Pancreas (tissue), 10 donors: ENCODE data around the gene TMEM132C. TPM values are rescaled to one million over a fixed set of nuclear protein-coding genes. Genes with fewer than 3 reads are reported as not detected.

Source experiments
- ATAC-seq, 4 donors: fragments of 200-7000 bp; cut with Tn5 transposase; one replicate each; pipeline versions ENCODE4 v1.8.0 to v1.9.1; 2020; ENCODE audit warnings: mild to moderate bottlenecking in 4 of 4, moderate library complexity in 4 of 4
- DNase-seq, 6 donors: peaks; one replicate each; pipeline ENCODE4 v3.0.0-alpha.2; 2020
- FAIRE-seq: peaks from 2 replicates; lab custom pipeline; 2012; peaks lifted over from hg19 to GRCh38; lab: Jason Lieb, UNC
- H3K27ac ChIP-seq, 4 donors: fragments of 200-600 bp; sonication (generic); 1 replicate in 3 of 4; 2 replicates in 1 of 4; pipeline versions ENCODE4 v1.5.0 to v1.8.0; 2020
- H3K27me3 ChIP-seq, 4 donors: fragments of 200-600 bp; one replicate each; pipeline ENCODE4 v1.8.0; 2021
- H3K36me3 ChIP-seq, 3 donors: fragments of 200-600 bp; sonication (generic) in 1 of 3; one replicate each; pipeline versions ENCODE4 v1.5.0 to v1.8.0; 2020 to 2021
- H3K4me1 ChIP-seq, 3 donors: fragments of 200-600 bp; one replicate each; pipeline ENCODE4 v1.8.0; 2021
- H3K4me3 ChIP-seq, 4 donors: fragments of 200-600 bp; sonication (generic) in 2 of 4; one replicate each; pipeline versions ENCODE4 v1.5.0 to v1.8.0; 2020 to 2021
- H3K9me3 ChIP-seq, 4 donors: fragments of 200-600 bp; one replicate each; pipeline ENCODE4 v1.8.0; 2021
- CTCF ChIP-seq, 4 donors: fragments of 200-600 bp; sonication (generic) in 3 of 4; IDR thresholded peaks; one replicate each; pipeline versions ENCODE4 v1.5.0 to v1.8.0; 2021; ENCODE audit warnings: antibody characterized with exemption in 4 of 4
- WGBS, 2 donors: extraction: QIAGEN DNeasy Blood & Tissue Kit; methylation state at CpG; one replicate each; pipeline ENCODE4 v1.1.7; 2013; 5-methylcytosine and 5-hydroxymethylcytosine counted together
- intact Hi-C, 3 donors: fragments of 100-400 bp; cut with DNase I; formaldehyde crosslinking; loops; one replicate each; pipeline versions ENCODE4 v1.11.1 to v1.14.2; 2022
- polyA plus RNA-seq, 2 donors: library from polyadenylated mRNA; stranded (reverse); fragments of 200-250 nt; gene quantifications; one replicate each; pipeline ENCODE4 v1.2.3, GENCODE V29; 2013
- total RNA-seq, 6 donors: library from RNA; stranded (reverse); fragmentation: NEBNext Ultra II Directional in 4 of 6; extraction: Animal tissue kit (Norgen Biotek cat#: 25700) in 4 of 6; gene quantifications; one replicate each; pipeline versions ENCODE4 v1.2.1 to v1.2.4, GENCODE V29; 2021 to 2023
- donor health status: healthy with polysubstance abuse.
- donor health status: DM: no; HTN: no; CAD: no; lungs with moderate emphysema.
- donor health status: DM: no; HTN: no; CAD: no.
- donor health status: control.
- donor health status: control.
- donor health status: Bipolar disorder and iron deficiency.
- donor health status: DM: yes; HTN: yes; CAD: no.
- donor health status: DM: no; HTN: no; CAD: no.
- donor health status: DM: no; HTN: no; CAD: no.
- donor health status: DM: yes; HTN: yes; CAD: no.

TMEM132C gene
- total and polyA plus RNA-seq, 8 donors: 0.63 to 5.8 (median 3.1) TPM

DNA sequence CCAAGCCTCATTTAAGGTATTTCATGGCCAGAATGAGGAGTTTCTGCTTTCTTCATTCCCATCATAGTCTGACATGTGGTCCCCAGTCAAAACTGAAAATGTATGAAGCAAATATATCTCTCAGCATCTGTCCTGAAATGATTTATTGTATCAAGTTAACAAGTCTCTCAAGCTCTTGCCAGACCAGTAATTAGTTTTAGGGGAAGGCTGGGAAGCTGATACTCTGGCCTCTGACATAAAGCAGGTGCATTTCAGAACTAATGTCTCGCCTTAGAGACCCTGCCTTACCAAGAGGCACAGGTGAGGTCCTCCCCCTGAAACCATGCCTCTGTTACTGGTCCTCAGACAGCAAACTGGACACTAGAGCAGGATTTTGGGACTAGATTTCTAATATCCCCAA, 290.3 kb downstream of the TMEM132C start:
- Histone ChIP-seq H3K4me3 (no peak overlapping the region), H3K4me1 (no peaks in the 10 kb centered on the region), H3K27me3 (no peaks in the 10 kb centered on the region), H3K9me3 (no peaks in the 10 kb centered on the region), H3K36me3 (no peaks in the 10 kb centered on the region), H3K27ac (no peak overlapping the region)
- 46 to 56% methylated on average over 1 of the region's 1 CpG for WGBS, 2 donors
- intact Hi-C loops: no loop called here
- no peak for ATAC-seq
- no peak for TF ChIP-seq CTCF (IDR thresholded peaks at IDR 0.05)
- FAIRE-seq: no peak
- no peak for DNase-seq

DNA sequence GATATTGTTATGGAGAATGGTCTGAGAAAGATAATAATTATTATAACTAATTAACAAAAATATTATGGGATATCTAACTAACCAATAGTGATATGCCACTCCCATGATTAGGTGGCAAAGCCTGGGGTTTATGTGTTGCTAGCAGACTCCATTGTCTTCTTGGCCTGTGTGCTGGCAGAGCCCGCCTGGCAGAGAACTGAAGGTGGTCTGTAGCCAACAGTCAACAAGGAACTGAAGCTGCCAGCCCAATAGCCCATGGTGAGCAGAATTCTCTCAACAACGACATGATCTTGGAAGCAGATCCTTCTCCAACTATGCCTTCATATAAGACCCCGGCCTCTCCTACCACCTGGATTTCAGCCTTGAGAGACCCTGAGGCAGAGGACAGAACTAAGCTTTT, 298.0 kb downstream of the TMEM132C start:
- no peak for TF ChIP-seq CTCF (IDR thresholded peaks at IDR 0.05)
- ATAC-seq: no peak
- intact Hi-C loops: no loop called here
- no peak for DNase-seq
- WGBS, 2 donors: 58 to 61% methylated on average over 3 of the region's 3 CpGs
- H3K4me3 ChIP-seq: no peak overlapping the region
- no peaks in the 10 kb centered on the region for H3K4me1 ChIP-seq
- H3K27me3 ChIP-seq: peaks cover 0 to 4% (median 0%) of the 10 kb centered on the region in 4 donors
- FAIRE-seq: no peak
- no peak overlapping the region for H3K27ac ChIP-seq
- no peaks in the 10 kb centered on the region for H3K9me3 ChIP-seq
- no peaks in the 10 kb centered on the region for H3K36me3 ChIP-seq

GRCh38 chr12:128567730-128568129, 300.8 kb downstream of the TMEM132C start:
- H3K4me1 ChIP-seq: no peaks in the 10 kb centered on the region
- ATAC-seq: no peak
- no peaks in the 10 kb centered on the region for H3K9me3 ChIP-seq
- H3K27ac ChIP-seq: no peak overlapping the region
- intact Hi-C loops: no loop called here
- TF ChIP-seq CTCF (IDR thresholded peaks at IDR 0.05): no peak
- H3K4me3 ChIP-seq: no peak overlapping the region
- no peaks in the 10 kb centered on the region for H3K36me3 ChIP-seq
- WGBS, 2 donors: 43 to 56% methylated on average over 7 of the region's 7 CpGs
- peaks cover 0 to 4% (median 0%) of the 10 kb centered on the region in 4 donors for H3K27me3 ChIP-seq
- no peak for FAIRE-seq
- no peak for DNase-seq

- TF ChIP-seq CTCF (IDR thresholded peaks at IDR 0.05): no peak
- 53 to 60% methylated on average over 11 of the region's 11 CpGs for WGBS, 2 donors
- ATAC-seq: no peak
- H3K27me3 ChIP-seq: no peaks in the 10 kb centered on the region
- no peak for DNase-seq
- no peak overlapping the region for H3K27ac ChIP-seq
- no peak for FAIRE-seq
- no peaks in the 10 kb centered on the region for H3K36me3 ChIP-seq
- no peak overlapping the region for H3K4me3 ChIP-seq
- H3K9me3 ChIP-seq: no peaks in the 10 kb centered on the region
- intact Hi-C loops: no loop called here
- no peaks in the 10 kb centered on the region for H3K4me1 ChIP-seq
These were observed 303.5 kb downstream of the TMEM132C start for GRCh38 chr12:128570191-128571065.
